GM23248 (cell line): Measurements from ENCODE around the gene BTN3A1.

ENCODE experiments used
- EZH2 ChIP-seq: fragments of 200-600 bp; sonication (generic); IDR thresholded peaks from 2 replicates; pipeline ENCODE4 v1.6.1; 2018; ENCODE audit warnings: antibody characterized with exemption, mild to moderate bottlenecking; ENCODE audit not compliant: insufficient read depth, poor library complexity, severe bottlenecking
- EZH2phosphoT487 ChIP-seq: fragments of 200-600 bp; sonication (generic); IDR thresholded peaks from 2 replicates; pipeline ENCODE4 v1.6.1; 2018; ENCODE audit warnings: antibody characterized with exemption, moderate library complexity, mild to moderate bottlenecking, low read depth; ENCODE audit not compliant: insufficient read depth

GRCh38 chr6:26367114-26367513 is 35.0 kb upstream of the BTN3A1 start:
- TF ChIP-seq EZH2 (no peak), EZH2phosphoT487 (no peak)
